Measurements from ENCODE around the gene NDUFS7.
"Not testable (repeated sequence)": the region's sequence is repeated elsewhere in the genome, so short reads cannot be mapped to it uniquely, and the experiment has no call there.

NDUFS7 gene

GRCh38 chr19:1435378-1435989 is 51.8 kb downstream of the NDUFS7 start:
- DNase-seq = no peak

- DNase-seq = no peak
These were observed 53.9 kb downstream of the NDUFS7 start for GRCh38 chr19:1437609-1438008.

- peak; percentile 86 to 91 (median 90) for DNase-seq
These were observed 54.6 kb downstream of the NDUFS7 start, which contains the start of gene RPS15 for GRCh38 chr19:1438035-1438932. Gene RPS15 (plus strand): TSS chr19:1438396. CDS start chr19:1438426, 30 bp downstream.

- no peak for DNase-seq
These were observed 55.2 kb downstream of the NDUFS7 start for GRCh38 chr19:1438933-1439354.

- DNase-seq = not testable (repeated sequence)
These were observed 56.1 kb downstream of the NDUFS7 start for GRCh38 chr19:1439525-1440417.

- no peak for DNase-seq
These were observed 56.7 kb downstream of the NDUFS7 start for GRCh38 chr19:1440418-1440801.

- no peak for DNase-seq
These were observed 57.3 kb downstream of the NDUFS7 start for GRCh38 chr19:1441022-1441426.

GRCh38 chr19:1441677-1442438 is 58.2 kb downstream of the NDUFS7 start:
- no peak for DNase-seq
